ENCODE results near the gene SLC44A2. TPM values are rescaled to one million over a fixed set of nuclear protein-coding genes. Genes with fewer than 3 reads are reported as not detected.
"Not testable (repeated sequence)": the region's sequence is repeated elsewhere in the genome, so short reads cannot be mapped to it uniquely, and the experiment has no call there.

SLC44A2 gene
- total RNA-seq, 1 experiment from 2014 or later, result 239 TPM

GRCh38 chr19:10662384-10663251 lies 37.3 kb downstream of the SLC44A2 start:
- H3K9me2 ChIP-seq (ENCODE audit: insufficient read depth), result no peaks in the 10 kb centered on the region
- peaks cover 99% of the 10 kb centered on the region for H4K20me1 ChIP-seq (ENCODE audit: insufficient read depth)
- H3K4me1 ChIP-seq (replicated peaks; ENCODE audit: insufficient read depth), result 0 out of 2 replicates have a peak, but pooled peaks cover 7% of the 10 kb centered on the region
- ChIA-PET CTCF (no interaction called here), POLR2A (ENCODE audit: unreplicated experiment) (no interaction called here)
- TF ChIP-seq CTCF (conservative IDR thresholded peaks at IDR 0.05), result no peak
- H3K27me3 ChIP-seq (ENCODE audit: insufficient read depth, low read depth), result no peaks in the 10 kb centered on the region
- H3K4me2 ChIP-seq, result no peak overlapping the region
- no peak overlapping the region for H2AFZ ChIP-seq
- no peak overlapping the region for H3K27ac ChIP-seq
- intact Hi-C loops (cut with micrococcal nuclease; ENCODE audit: unreplicated experiment), result no loop called here
- BruUV-seq (replicated peaks), result no TSS peak
- H3K79me2 ChIP-seq (ENCODE audit: low read depth), result peaks cover 100% of the 10 kb centered on the region
- H3F3A ChIP-seq (ENCODE audit: insufficient read depth, low read depth), result peaks cover 74% of the 10 kb centered on the region
- H3K4me3 ChIP-seq, result no peak overlapping the region
- H3K36me3 ChIP-seq (ENCODE audit: low read depth), result peaks cover 32% of the 10 kb centered on the region
- no peaks in the 10 kb centered on the region for H3K9me3 ChIP-seq (ENCODE audit: insufficient read depth, low read depth)
- no peak for DNase-seq

GRCh38 chr19:10663252-10663563 lies 37.9 kb downstream of the SLC44A2 start:
- Histone ChIP-seq H3K36me3 (ENCODE audit: low read depth) (peaks cover 34% of the 10 kb centered on the region), H3K79me2 (ENCODE audit: low read depth) (peaks cover 100% of the 10 kb centered on the region), H4K20me1 (ENCODE audit: insufficient read depth) (peaks cover 99% of the 10 kb centered on the region), H3F3A (ENCODE audit: insufficient read depth, low read depth) (peaks cover 73% of the 10 kb centered on the region)
- H3K27me3 ChIP-seq (ENCODE audit: insufficient read depth, low read depth); H3K4me1 ChIP-seq (replicated peaks; ENCODE audit: insufficient read depth); H3K9me2 ChIP-seq (ENCODE audit: insufficient read depth); DNase-seq; POLR2A ChIA-PET (ENCODE audit: unreplicated experiment); H3K27ac ChIP-seq; BruUV-seq (replicated peaks); H3K9me3 ChIP-seq (ENCODE audit: insufficient read depth, low read depth); intact Hi-C loops (cut with micrococcal nuclease; ENCODE audit: unreplicated experiment); H3K4me3 ChIP-seq; H3K4me2 ChIP-seq; CTCF ChIA-PET; H2AFZ ChIP-seq: not testable (repeated sequence)

- TF ChIP-seq CTCF (conservative IDR thresholded peaks at IDR 0.05), result no peak
- TF ChIP-seq EZH2 (IDR thresholded peaks at IDR 0.05; ENCODE audit: low read depth), result no peak
- H3K27me3 ChIP-seq (ENCODE audit: insufficient read depth, low read depth), result no peaks in the 10 kb centered on the region
- peaks cover 32% of the 10 kb centered on the region for H3K36me3 ChIP-seq (ENCODE audit: low read depth)
- peaks cover 99% of the 10 kb centered on the region for H4K20me1 ChIP-seq (ENCODE audit: insufficient read depth)
- ChIA-PET POLR2A (ENCODE audit: unreplicated experiment) (no interaction called here), CTCF (no interaction called here)
- H3F3A ChIP-seq (ENCODE audit: insufficient read depth, low read depth), result peaks cover 79% of the 10 kb centered on the region
- intact Hi-C loops (cut with micrococcal nuclease; ENCODE audit: unreplicated experiment), result no loop called here
- H3K9me2 ChIP-seq (ENCODE audit: insufficient read depth), result no peaks in the 10 kb centered on the region
- H3K4me3 ChIP-seq, result no peak overlapping the region
- H3K4me2 ChIP-seq, result no peak overlapping the region
- H3K79me2 ChIP-seq (ENCODE audit: low read depth), result peaks cover 100% of the 10 kb centered on the region
- H3K4me1 ChIP-seq (replicated peaks; ENCODE audit: insufficient read depth), result no peaks in the 10 kb centered on the region
- H3K9me3 ChIP-seq (ENCODE audit: insufficient read depth, low read depth), result no peaks in the 10 kb centered on the region
- BruUV-seq (replicated peaks), result no TSS peak
- no peak for DNase-seq
- H2AFZ ChIP-seq, result no peak overlapping the region
- H3K27ac ChIP-seq, result no peak overlapping the region
These were observed 42.5 kb downstream of the SLC44A2 start for GRCh38 chr19:10667867-10668266.

GRCh38 chr19:10669246-10669645 lies 43.9 kb downstream of the SLC44A2 start:
- ChIA-PET POLR2A (ENCODE audit: unreplicated experiment) (no interaction called here), CTCF (interaction anchor here (0.6 kb wide), 1 partner anchor 257 kb away, joined by 6 read pairs; no protein-coding TSS in a partner anchor)
- Histone ChIP-seq H4K20me1 (ENCODE audit: insufficient read depth) (peaks cover 99% of the 10 kb centered on the region), H3K4me2 (no peak overlapping the region), H3K4me3 (no peak overlapping the region), H3K9me2 (ENCODE audit: insufficient read depth) (no peaks in the 10 kb centered on the region), H3K79me2 (ENCODE audit: low read depth) (peaks cover 100% of the 10 kb centered on the region), H3K27me3 (ENCODE audit: insufficient read depth, low read depth) (no peaks in the 10 kb centered on the region), H3F3A (ENCODE audit: insufficient read depth, low read depth) (peaks cover 80% of the 10 kb centered on the region), H2AFZ (no peak overlapping the region), H3K36me3 (ENCODE audit: low read depth) (peaks cover 41% of the 10 kb centered on the region), H3K4me1 (replicated peaks; ENCODE audit: insufficient read depth) (no peaks in the 10 kb centered on the region), H3K27ac (no peak overlapping the region), H3K9me3 (ENCODE audit: insufficient read depth, low read depth) (no peaks in the 10 kb centered on the region)
- BruUV-seq (replicated peaks), result no TSS peak
- intact Hi-C loops (cut with micrococcal nuclease; ENCODE audit: unreplicated experiment), result no loop called here
- TF ChIP-seq EZH2 (IDR thresholded peaks at IDR 0.05; ENCODE audit: low read depth) (no peak), CTCF (conservative IDR thresholded peaks at IDR 0.05) (no peak)
- no peak for DNase-seq
